ENCODE data around the gene PPIL4.
A peak's percentile ranks its signal among the peaks of the same experiment; 100 is the strongest.
"Not testable (repeated sequence)": the region's sequence is repeated elsewhere in the genome, so short reads cannot be mapped to it uniquely, and the experiment has no call there.

Gene PPIL4

GRCh38 chr6:149515494-149515893 is 30.3 kb downstream of the PPIL4 start:
- DNase-seq: no peak

DNA sequence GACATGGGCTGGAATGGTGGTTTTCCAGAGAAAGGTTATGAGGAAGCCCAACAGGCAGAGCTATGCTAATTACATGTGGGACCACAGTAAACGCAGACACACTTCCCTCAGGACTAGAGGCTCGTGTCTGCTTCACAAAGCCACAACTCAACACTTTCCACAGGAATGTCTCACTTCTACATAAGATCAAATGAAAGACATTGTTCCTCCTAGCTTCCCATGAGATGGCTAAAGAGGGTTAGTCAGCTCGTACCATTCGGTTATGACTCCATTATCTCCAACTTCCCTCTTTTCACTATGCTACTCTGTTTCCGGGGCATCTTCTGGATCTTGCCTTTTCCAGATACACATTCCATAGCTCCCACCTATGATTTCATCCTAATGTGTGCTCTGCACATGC is 31.9 kb downstream of the PPIL4 start:
- no peak for DNase-seq

DNA sequence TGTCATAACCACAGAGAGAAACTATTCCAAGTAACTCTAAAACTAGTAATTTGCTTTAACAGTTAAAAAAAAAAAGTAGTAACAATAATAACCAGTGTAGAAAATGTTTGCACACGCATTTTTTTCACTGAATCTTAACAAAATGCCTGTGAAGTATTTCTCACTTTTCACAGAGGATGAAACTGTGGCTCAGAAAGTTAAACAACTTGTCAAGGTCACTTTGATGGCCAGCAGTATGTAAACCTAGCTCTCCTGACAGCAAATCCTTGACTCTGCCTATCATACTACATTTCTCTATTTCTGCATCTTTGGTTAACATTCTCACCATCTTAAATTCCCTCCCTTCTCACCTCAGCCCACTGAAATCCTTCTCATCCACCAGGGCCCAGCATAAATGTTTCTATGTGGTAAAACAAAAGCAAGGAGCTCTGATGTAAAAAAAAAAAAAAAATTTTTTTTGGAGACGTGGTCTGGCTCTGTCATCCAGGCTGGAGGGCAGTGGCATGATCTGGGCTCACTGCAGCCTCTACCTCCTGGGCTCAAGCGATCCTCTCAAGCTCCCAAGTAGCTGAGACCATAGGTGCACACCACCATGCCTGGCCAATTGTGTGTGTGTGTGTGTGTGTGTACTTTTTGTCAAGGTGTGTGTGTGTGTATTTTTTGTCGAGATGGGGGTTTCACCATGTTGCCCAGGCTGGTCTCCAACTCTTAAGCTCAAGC is 34.9 kb downstream of the PPIL4 start:
- DNase-seq: no peak

GRCh38 chr6:149508485-149508884 is 37.4 kb downstream of the PPIL4 start:
- no peak for DNase-seq

DNA sequence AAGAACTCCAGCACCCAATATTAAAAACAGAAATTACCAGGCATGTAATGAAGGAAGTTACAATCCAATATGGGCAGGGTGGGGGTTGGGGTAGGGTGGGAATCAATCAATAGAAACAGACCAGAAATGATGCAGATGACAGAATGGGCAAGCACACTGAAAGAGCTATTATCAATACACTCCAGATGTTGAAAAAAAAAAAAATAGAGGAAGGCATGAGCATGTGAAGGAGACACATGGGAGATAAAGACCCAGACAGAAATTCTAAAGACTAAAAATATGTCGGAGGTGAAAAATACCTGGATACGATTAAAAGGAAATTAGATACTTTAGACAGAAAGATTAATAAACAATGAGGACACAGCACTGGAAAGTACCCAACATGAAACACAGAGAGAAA is 42.0 kb downstream of the PPIL4 start:
- DNase-seq: no peak

DNA sequence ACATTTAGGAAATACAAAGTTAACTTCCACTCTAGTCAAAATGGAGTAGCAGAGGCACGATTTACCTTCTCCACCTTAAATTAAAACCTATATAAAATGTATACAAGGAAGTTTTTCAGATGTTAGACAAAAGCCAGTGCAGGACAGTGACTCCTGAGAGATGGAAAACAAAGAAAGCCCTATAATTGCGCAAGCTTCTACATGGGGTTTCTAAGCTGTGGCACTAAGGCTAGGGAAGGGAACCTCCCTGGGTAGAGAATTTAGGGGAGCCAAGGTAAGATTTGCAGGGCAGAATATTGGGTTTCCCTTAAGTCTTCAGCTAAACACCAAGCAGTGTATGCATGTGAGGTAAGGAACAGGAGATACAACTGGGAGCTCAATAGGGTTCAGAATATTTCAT is 42.6 kb downstream of the PPIL4 start:
- no peak for DNase-seq

GRCh38 chr6:149501768-149502167 is 44.1 kb downstream of the PPIL4 start:
- DNase-seq: no peak

DNA sequence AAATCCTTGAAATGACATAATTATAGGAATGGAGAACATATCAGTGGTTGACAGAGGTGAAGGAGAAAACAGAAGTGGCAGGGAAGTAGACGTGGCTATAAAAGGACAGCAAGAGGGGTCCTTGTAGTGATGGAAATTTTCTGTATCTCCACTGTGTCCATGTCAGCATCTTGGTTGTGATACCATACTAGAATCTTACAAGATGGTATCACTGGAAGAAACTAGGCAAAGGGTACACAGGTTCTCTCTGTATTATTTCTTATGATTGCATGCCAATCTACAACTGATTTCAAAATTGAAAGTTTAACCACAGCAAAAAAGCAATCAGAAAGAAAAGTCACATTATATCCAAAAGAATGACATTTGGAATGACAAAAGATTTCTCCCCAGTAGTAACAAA is 44.6 kb downstream of the PPIL4 start:
- no peak for DNase-seq

DNA sequence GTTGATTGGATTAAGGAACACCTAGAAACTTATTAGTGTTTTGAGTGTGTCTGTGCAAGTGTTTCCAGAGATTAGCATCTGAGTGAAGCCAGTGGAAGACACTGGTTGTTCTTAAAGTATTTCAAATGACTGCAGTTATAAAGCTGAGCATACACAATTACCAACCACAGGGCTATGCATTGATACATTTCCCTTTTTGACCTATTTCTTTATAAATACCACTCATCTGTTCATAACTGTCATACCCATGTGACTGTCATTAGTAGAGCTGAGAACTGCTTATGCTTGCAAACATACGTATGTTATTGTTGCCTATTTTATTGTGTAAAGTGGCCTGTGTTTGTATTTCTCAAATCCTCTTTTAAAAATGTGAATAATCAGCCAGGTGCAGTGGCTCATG is 45.7 kb downstream of the PPIL4 start:
- no peak for DNase-seq

GRCh38 chr6:149499066-149499465 is 46.8 kb downstream of the PPIL4 start:
- DNase-seq: no peak

- DNase-seq: no peak
Observed at GRCh38 chr6:149497365-149497764, 48.5 kb downstream of the PPIL4 start.

- not testable (repeated sequence) for DNase-seq
Observed at GRCh38 chr6:149496597-149496996, 49.2 kb downstream of the PPIL4 start.

GRCh38 chr6:149495349-149496016 is 50.4 kb downstream of the PPIL4 start:
- peak; percentile 51 for DNase-seq

GRCh38 chr6:149494810-149495209 is 51.0 kb downstream of the PPIL4 start:
- DNase-seq: peak; percentile 63

DNA sequence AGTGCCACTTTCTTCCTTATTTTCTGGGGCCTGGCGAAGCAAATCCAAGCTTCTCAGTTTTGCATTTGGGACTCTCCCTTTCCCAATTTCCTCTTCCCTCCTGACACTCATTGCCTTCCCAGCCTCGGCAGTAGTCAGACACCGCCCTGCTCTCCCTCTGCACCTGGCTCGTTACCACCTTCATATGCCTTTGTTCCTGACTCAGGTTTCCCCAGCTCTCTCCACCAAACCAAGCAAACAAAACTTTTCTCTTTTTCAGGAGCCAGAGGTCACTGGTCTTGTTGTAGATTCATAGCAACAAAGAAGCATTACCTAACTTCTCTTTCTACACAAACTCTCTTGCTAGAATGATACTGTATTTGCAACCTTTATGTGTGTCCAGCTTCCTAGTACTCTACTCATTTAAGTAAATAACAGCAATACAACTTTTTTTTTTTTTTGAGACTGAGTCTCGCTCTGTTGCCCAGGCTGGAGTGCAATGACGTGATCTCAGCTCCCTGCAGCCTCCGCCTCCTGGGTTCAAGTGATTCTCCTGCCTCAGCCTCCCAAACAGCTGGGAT is 52.0 kb downstream of the PPIL4 start:
- no peak for DNase-seq

DNA sequence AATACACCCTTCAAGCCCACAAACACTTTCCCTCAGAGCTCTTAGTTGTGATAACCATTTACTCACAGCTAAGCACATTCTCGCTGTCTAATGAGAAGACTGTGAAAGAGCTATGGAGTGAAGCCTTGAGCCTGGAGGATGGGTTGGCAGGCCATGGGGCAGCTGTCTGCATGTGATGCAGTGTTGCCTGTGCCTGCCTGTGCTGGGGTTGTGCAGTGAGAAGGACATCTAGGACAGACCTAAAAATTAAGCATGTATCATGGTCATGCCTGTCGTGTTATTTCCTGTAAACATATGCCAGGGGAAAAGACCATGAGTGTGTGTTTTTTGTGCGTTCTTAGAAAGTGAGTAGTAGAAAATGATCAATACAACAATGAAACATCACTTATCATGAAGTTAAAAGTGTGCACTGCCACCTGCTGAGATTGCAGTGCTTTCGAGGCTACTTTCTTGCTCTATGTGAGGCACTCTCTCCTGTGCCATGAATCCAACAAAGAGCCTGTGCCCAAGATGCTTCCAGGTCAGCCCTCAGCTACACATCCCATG is 53.0 kb downstream of the PPIL4 start:
- DNase-seq: no peak

- DNase-seq: no peak
Observed at GRCh38 chr6:149489967-149490366, 55.9 kb downstream of the PPIL4 start.

DNA sequence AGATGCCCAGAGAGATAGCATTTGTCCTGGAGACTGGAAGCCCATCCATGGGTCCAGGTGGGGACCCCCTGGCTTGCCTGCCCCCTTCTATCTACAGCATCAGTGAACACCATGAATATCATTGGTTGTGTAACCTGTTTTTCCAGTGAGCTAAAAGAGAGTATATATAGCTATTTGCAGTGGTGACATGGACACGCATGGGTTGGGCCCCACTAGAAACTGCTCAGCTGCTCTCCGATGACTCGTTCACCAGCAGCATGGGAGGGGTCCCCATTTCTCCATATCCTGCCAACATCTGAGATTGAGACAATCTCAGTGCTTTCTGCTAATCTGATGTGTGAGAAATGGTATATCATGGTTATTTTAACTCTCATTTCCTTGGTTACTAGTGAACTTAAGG is 57.0 kb downstream of the PPIL4 start:
- no peak for DNase-seq

DNA sequence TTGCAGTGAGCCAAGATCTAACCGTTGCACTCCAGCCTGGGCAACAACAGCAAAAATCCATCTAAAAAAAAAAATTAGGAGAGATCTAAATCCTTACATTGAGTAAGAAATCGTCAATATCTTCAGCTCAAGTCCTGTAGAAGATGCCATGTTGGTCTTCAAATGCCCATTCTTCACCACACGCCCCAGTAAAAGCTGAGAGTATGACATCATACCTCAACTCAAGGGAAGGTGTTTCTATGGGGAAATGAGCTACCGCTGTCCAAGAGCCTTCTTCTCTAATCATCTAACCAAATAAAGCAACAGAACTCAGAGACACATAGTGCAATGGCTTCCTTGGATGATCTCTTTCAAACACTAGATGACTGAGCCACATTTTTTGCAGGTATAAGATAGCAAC is 58.5 kb downstream of the PPIL4 start:
- DNase-seq: no peak

DNA sequence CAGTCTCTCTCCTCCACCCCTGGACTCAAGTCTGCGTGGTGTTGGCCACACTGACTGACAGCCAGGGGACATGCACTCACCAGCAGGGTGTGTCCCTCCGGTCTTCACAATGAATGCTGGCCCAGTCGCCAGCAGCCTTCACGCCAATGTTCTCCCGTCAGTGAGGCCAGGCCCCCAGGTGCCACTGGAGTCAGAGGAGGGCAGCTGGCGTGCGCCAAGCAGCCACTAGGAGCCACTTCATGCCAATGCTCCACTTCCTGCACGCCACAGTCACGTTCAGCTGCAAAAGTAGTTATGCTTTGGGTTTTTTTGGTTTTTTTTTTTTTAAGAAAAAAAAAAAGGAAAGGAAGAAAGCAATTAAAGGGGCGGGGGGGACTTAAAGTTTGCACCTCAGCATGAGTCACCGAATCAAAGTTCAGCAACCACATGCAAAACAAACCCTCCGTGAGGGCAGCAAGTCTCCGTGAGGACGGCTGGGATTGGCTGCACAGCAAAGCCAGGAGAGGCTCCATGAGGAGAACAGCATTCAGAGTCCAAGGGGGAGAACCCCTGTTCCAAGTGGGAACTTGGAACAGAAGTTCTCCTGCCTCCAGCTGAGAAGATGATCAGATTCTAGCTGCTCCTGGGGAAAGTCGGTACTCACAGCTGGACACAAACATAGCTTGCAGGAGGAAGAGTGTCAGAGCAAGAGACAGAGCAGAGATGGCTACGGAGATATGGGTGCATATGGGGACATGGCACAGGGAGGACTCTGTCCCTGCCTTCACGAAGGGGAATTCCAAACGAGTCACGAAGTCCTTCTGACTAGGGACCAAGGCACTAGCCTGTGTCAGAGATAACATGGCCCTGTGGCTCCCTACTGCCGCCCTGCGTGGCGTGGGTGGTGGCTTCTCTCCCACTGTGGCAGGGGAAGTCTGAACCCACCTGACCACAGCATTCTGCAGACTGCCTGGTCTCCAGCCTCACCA is 60.8 kb downstream of the PPIL4 start, which contains the start of gene ZC3H12D:
Gene ZC3H12D (minus strand): TSS at position 282 of the 968 bp plus-strand sequence. CDS start 10,471 bp downstream, outside the sequence.
- peak; percentile 82 for DNase-seq

DNA sequence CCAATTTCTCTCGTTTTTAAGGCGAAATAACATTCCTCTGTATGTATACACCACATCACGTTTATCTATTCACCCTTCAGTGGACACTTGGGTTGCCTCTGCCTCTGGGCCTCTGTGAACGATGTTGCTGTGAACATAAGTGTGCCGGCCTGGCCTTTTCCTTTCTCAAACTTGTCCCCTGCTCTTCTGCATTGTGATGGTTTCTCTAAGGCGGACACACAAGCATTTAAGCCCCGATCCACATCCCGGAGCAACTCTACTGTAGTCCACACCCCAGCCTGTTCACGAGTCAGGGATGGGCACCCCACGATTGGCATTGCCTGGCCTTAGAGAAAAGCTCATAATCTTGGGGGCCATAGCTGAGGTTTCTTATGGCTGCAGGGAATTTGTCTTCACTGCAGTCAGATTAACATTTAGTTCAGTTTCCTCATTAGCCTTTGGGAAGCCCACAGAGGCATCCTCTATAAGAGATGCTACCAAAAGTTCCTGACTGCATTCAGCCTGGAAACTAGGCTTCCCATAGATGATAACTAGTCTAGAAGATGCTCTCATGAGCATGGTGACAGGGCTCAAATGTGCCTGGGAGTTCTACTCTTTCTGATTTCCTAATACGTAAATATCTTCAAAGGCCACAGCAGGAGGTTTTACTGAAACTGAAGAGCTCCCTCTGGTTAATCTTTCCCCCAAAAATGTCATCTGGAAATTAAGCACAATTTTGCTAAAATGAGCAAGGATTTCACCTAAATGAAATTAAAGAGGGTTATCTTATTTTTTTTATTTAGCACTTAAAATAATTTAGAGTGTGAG is 61.8 kb downstream of the PPIL4 start:
- no peak for DNase-seq

GRCh38 chr6:149483334-149483725 is 62.5 kb downstream of the PPIL4 start:
- no peak for DNase-seq

Data from activated T-cell treated with anti-CD3 and anti-CD28 coated beads, Interleukin-2, amount 50 U/mL, for 1 hour (primary cell).